Raji (cell line): ENCODE results near the gene KCNF1.

Experiments used
- POLR2A ChIP-seq: IDR thresholded peaks from 2 replicates; pipeline ENCODE4 v1.6.1; 2011; ENCODE audit warnings: low read depth, low read length, control low read depth; ENCODE audit not compliant: insufficient read depth

Gene KCNF1

GRCh38 chr2:10878268-10878915 lies 33.3 kb upstream of the KCNF1 start:
- no peak for TF ChIP-seq POLR2A

GRCh38 chr2:10879159-10879558 lies 32.6 kb upstream of the KCNF1 start:
- no peak for TF ChIP-seq POLR2A

GRCh38 chr2:10879624-10880585 lies 31.8 kb upstream of the KCNF1 start:
- TF ChIP-seq POLR2A, result no peak

- no peak for TF ChIP-seq POLR2A
Measured at GRCh38 chr2:10880586-10881321, 31.0 kb upstream of the KCNF1 start.

- no peak for TF ChIP-seq POLR2A
Measured at GRCh38 chr2:10882568-10882967, 29.2 kb upstream of the KCNF1 start.

GRCh38 chr2:10883066-10883465 lies 28.7 kb upstream of the KCNF1 start:
- TF ChIP-seq POLR2A, result no peak

- no peak for TF ChIP-seq POLR2A
Measured at GRCh38 chr2:10883801-10884478, 27.8 kb upstream of the KCNF1 start.

- TF ChIP-seq POLR2A, result no peak
Measured at GRCh38 chr2:10884574-10884975, 27.2 kb upstream of the KCNF1 start.

- no peak for TF ChIP-seq POLR2A
Measured at GRCh38 chr2:10885094-10885860, 26.5 kb upstream of the KCNF1 start.

GRCh38 chr2:10887476-10887875 lies 24.3 kb upstream of the KCNF1 start:
- TF ChIP-seq POLR2A, result no peak

- no peak for TF ChIP-seq POLR2A
Measured at GRCh38 chr2:10889651-10890215, 22.0 kb upstream of the KCNF1 start.

- TF ChIP-seq POLR2A, result no peak
Measured at GRCh38 chr2:10890706-10891270, 20.9 kb upstream of the KCNF1 start.

- TF ChIP-seq POLR2A, result no peak
Measured at GRCh38 chr2:10891390-10891789, 20.3 kb upstream of the KCNF1 start.

- TF ChIP-seq POLR2A, result no peak
Measured at GRCh38 chr2:10891848-10892247, 19.9 kb upstream of the KCNF1 start.
